NCI-H446 treated with DMSO at 0.1 percent for 48 hours (cell line): ENCODE data around the gene ADCY3.

ENCODE experiments used
- DNase-seq: peaks from one replicate; lab custom pipeline; 2025; lab: John Stamatoyannopoulos, UW

Gene ADCY3

DNA sequence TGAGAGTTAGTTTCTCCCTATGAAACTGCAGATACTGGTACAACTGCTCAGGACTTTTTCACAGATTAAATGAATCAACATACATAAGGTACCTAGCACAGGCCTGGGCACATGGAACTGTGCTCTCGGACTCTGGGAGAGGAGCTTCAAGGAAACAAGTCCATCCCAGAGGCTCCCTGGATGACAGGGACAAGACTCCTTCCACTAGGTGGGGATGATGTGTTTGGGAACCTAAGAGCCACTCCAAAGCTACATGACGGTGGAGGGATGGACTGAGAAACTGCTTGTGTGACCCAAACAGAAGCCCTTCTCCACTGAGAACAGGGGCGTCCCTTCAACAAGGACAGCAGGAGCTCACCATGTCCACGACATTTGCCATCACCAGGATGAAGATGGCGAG, 89.7 kb downstream of the ADCY3 start:
- DNase-seq: no peak

- no peak for DNase-seq
Observed at GRCh38 chr2:24828238-24828996, 91.6 kb downstream of the ADCY3 start.

- DNase-seq: peak; percentile 27
Observed at GRCh38 chr2:24827321-24828237, 92.5 kb downstream of the ADCY3 start.

DNA sequence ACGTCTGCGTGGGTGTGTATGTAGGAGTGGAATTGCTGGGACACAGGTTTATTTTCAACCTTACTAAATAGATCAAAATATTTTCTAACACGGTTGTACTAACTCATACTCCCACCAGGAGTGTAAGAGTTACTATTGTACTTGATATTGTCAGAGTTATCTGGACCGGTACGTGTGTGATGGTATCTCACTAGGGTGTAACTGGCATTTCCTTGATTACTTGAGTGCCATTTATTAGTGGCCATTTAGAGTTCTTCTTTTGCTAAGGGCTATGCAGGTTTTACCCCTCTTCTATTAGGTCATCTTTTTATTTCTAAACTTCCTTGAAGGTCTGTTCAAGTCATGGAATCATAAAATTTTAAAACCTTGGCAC, 93.3 kb downstream of the ADCY3 start:
- no peak for DNase-seq

DNA sequence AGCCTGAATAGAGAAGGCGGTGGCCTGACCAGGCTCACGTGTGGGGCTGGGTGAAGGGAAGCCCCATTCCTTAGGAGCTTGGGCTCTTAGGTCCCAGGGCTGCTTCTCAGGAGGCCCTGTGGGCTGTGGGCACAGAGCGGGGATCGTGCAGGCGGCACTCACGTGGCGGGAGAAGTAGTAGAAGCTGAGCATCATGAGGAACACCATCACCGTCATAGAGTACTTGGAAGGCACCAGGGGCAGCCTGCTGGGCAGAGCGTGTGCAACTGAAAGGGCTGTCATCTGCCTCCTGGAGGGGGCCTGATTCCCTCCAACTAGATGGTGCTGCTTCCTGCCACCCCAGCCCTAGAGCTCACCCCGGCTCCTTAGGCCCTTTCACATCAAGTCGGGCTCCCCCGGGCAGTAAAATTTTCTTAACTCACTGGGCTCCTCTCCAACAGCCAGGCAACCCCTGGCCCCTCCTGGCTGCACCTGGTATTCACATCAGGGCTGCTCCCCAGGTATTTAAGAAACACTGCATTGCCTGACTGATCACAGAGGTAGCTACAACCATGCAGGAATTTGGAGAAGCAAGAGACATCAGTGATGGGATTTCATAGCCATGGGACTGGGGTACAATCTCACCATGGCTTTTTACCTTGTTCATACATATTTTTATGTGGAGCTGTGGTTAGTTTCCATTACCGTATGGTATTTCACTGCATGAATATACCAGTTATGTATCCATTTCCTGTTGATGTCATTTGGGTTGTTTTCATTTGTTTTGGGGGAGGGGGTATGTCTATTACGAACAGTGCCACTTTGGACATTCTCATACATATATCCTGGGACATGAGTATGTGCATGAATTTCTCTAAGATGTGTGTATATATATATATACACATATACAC, 93.9 kb downstream of the ADCY3 start:
- DNase-seq: no peak

GRCh38 chr2:24824966-24825882, 94.8 kb downstream of the ADCY3 start:
- no peak for DNase-seq

GRCh38 chr2:24824071-24824588, 95.9 kb downstream of the ADCY3 start:
- DNase-seq: no peak

- DNase-seq: no peak
Observed at GRCh38 chr2:24822049-24822706, 97.9 kb downstream of the ADCY3 start.

DNA sequence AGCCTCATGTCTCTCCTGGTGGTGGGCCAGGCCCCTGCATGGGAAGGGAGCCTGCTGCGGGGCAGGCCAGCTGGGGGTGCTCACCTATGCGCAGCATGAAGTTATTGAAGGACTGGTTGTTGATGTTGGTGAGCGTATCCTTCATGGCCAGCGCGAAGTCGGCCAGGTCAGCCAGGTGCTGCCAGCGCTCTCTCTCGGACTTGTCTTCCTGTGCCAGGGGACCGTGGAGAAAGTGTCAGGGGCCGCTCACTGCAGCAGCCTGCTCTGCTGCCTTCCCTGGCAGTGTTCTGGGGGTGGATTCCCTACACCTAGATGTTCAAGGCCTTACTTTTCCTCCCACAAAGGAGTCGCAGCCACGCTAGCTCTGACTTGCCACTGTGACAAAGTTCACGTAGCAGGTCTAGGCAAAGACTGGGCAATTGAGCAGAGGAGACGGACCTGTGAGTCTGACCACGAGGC, 98.6 kb downstream of the ADCY3 start:
- no peak for DNase-seq

DNA sequence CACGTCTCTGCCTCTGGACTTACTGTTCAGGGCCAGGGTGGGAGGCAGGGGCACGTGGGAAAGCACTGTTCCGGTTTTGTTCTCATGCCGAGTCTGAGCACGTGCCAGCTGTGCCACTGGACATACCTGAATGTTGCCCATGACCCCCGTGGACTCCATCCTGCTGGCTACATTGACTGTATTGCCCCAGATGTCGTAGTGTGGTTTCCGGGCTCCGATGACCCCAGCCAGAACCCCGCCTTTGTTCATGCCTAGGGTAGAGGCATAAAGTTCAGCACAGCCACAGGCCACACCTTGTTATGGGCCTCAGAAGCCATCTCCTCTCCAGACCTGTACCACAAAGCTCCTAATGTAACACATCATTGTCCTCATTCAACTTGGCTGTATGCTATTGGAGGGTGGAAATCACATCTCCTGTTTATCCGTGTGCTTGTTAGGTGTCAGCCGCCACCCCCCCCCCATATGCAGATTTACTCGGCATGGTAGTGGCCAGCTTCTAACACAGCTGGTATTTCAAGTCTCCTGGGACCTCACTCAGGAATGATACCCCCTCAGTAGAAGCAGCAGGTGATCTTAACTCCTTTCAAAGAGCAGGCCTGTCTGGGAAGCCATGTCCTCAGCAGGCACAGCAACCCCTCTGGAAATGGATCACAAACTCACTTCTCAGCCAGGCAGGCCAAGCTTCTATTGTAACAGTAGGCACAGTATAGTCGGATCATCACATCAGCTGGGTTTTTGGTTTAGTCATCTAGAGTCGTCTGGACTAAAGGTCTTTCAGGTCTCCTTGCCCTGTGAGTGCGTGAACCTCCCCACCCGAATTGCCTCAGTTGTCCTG, 99.2 kb downstream of the ADCY3 start:
- no peak for DNase-seq

GRCh38 chr2:24820175-24820513, 99.9 kb downstream of the ADCY3 start:
- no peak for DNase-seq

GRCh38 chr2:24819442-24820174, 100.4 kb downstream of the ADCY3 start:
- DNase-seq: no peak

- DNase-seq: no peak
Observed at GRCh38 chr2:24818721-24819167, 101.3 kb downstream of the ADCY3 start.

DNA sequence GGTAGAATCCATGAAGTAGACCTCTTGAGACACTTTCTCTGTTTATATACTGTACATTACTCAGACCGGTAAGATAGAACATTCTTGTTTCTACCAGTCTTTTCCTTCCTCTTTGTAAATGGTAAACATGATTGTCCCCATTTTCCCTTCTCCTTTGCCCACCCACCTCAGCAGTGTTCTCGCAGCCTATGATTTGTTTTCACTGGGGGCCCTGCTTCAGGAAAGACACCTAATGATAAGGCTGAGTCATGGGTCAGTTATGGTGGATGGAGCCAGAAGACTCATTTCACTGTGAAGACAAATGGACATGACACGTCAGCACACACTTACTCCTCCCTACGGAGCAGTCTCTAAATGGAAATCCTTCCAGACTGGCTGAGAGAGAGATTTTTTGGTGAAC, 103.2 kb downstream of the ADCY3 start:
- no peak for DNase-seq

DNA sequence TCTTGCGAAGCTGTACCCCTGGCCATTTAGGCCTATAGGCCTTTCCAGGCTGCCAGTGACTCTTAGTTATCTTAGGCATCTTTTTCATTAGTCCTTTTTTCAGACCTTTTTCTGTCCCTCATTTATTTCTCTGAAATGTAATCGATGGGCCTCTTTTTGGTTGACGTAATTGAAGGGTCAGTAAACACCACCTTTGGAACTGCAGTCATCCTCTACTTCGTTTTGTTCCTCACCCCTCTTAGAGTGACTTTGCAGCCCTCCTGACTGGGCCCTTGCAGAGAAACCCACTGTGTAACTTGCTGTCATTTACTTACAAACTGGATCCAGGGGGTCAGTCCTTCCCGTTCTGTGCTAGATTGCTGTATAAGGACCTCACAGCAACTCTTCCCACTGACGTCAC, 103.6 kb downstream of the ADCY3 start:
- no peak for DNase-seq

DNA sequence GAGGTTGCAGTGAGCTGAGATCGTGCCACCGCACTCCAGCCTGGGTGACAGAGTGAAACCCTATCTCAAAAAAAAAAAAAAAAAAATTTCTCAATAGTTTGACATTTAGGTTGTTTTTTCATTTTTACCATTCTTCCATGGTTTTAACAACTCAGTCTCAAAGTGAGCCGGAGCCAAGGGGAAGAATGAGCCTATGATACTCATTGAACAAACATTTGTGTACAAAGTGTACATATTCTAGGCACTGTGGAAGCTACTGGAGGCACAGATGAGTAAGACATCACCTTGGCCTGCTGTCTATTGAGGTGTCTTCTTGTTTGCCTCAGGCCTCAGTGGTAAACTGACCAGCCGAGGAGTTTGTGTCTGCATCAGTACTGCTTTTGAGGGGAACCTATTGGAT, 104.9 kb downstream of the ADCY3 start:
- no peak for DNase-seq

DNA sequence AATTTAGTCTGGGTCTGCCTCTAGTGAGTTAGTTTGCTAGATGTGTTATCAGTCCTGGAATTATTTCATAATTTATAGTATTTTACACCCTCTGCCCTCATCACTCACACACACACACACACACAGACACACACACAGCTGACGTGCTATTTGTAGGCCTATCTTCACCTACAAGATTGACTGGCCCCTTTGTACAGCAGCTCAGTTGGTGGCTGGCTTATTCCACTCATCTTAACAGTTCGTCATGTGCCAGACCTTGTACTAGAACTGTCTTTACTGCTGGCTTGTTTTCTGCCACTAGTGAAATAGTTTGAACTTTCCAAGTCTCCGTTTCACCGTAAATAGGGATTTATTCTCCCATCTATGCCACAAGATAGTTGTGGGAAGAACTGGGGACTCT, 105.5 kb downstream of the ADCY3 start:
- DNase-seq: no peak

DNA sequence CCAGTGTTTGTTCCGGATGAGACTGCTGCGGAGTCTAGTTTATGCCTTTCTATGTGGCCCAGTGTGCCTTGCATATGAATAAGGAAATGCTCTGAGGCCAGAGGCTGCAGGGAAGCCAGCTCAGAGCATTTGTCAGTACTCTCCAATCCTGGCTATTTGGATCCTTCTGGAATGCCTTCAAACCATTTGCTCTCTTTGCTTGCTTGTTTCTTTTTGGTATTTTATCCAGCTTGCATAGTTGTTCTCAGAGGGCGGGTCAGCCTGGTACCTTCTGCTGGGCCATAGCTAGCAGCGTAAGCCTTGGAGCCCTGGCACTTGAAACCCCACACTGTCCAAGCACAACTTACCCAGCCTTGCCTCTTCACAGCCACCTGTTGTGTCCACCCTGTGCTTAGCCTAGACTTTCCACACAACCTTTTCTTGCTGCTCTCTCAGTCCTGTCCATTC, 106.3 kb downstream of the ADCY3 start:
- DNase-seq: no peak
